ENCODE measurements around the gene KRT7. TPM values are rescaled to one million over a fixed set of nuclear protein-coding genes. Genes with fewer than 3 reads are reported as not detected.

Gene KRT7
- total and polyA plus RNA-seq, 9 of the 15 experiments (the other 6 are each of a cell fraction or from before 2014, with no cell fraction given) = 1.4 TPM; not detected in 8

DNA sequence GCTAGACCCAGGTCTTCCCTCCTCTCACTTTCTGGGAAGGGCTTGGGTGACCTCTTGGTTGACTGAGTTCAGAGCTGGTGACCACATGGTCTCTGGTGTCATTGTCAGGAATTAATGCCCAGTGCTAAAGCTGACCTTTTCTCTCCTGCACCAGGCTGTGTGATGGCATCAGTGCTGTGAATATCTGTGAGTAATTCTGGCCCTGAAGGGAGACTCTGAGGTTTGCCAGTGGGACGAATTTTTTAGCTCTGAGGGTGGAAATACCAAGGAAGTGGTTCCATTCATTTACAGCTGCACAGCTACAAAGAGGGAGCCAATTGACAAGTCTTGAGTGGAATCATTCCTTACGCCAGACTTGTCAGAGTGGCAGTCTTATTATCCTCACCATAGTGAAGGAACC lies 35.2 kb downstream of the KRT7 start:
- BruUV-seq (replicated peaks) = no TSS peak
- H3K27ac ChIP-seq (ENCODE audit: extremely low read depth, low read depth, low read length) = no peak overlapping the region
- in situ Hi-C loops (cut with MboI) = no loop called here
- intact Hi-C loops (cut with micrococcal nuclease) = no loop called here
- no peak overlapping the region for H3K9ac ChIP-seq (ENCODE audit: insufficient read depth in 1 of 2, low read depth in 2 of 2, low read length in 2 of 2)
- H3K4me1 ChIP-seq (replicated peaks in 1 of 2; ENCODE audit: control insufficient read depth in 2 of 2, insufficient read depth in 2 of 2, low read length in 2 of 2) = no peaks in the 10 kb centered on the region
- TF ChIP-seq RFX7 (CRISPR knock-in tag; IDR thresholded peaks at IDR 0.05) (no peak), HDAC1 (IDR thresholded peaks at IDR 0.05) (no peak), RBM22 (IDR thresholded peaks at IDR 0.05; ENCODE audit: low read depth, low read length, poor library complexity, severe bottlenecking) (no peak), MAFF (IDR thresholded peaks at IDR 0.05; ENCODE audit: low read length) (no peak), POLR2AphosphoS5 (IDR thresholded peaks at IDR 0.05; ENCODE audit: control insufficient read depth, insufficient read depth, low read depth, low read length) (no peak), ZNF76 (CRISPR knock-in tag; IDR thresholded peaks at IDR 0.05; ENCODE audit: borderline replicate concordance) (no peak), ZNF780A (CRISPR knock-in tag; IDR thresholded peaks at IDR 0.05) (no peak), MTF1 (CRISPR knock-in tag; IDR thresholded peaks at IDR 0.05; ENCODE audit: borderline replicate concordance) (no peak), ZNF133 (CRISPR knock-in tag; IDR thresholded peaks at IDR 0.05) (no peak), MTA1 (IDR thresholded peaks at IDR 0.05; ENCODE audit: borderline replicate concordance) (no peak), SRSF7 (optimal IDR thresholded peaks at IDR 0.05; ENCODE audit: low read depth, low read length) (no peak), CREB1 (IDR thresholded peaks at IDR 0.05) (no peak), CREB1 (CRISPR knock-in tag; IDR thresholded peaks at IDR 0.05) (no peak), CEBPG (CRISPR knock-in tag; IDR thresholded peaks at IDR 0.05) (no peak), CEBPG (tag; conservative IDR thresholded peaks at IDR 0.05 in 1 of 2, IDR thresholded peaks at IDR 0.05 in 1 of 2) (no peak), NRF1 (conservative IDR thresholded peaks at IDR 0.05 in 1 of 2, IDR thresholded peaks at IDR 0.05 in 1 of 2) (no peak)
- TF ChIP-seq, protein P1, sequence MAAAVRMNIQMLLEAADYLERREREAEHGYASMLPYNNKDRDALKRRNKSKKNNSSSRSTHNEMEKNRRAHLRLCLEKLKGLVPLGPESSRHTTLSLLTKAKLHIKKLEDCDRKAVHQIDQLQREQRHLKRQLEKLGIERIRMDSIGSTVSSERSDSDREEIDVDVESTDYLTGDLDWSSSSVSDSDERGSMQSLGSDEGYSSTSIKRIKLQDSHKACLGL (CRISPR knock-in tag; IDR thresholded peaks at IDR 0.05; ENCODE audit: borderline replicate concordance, poor library complexity, severe bottlenecking) = no peak
- TF ChIP-seq, protein P2, sequence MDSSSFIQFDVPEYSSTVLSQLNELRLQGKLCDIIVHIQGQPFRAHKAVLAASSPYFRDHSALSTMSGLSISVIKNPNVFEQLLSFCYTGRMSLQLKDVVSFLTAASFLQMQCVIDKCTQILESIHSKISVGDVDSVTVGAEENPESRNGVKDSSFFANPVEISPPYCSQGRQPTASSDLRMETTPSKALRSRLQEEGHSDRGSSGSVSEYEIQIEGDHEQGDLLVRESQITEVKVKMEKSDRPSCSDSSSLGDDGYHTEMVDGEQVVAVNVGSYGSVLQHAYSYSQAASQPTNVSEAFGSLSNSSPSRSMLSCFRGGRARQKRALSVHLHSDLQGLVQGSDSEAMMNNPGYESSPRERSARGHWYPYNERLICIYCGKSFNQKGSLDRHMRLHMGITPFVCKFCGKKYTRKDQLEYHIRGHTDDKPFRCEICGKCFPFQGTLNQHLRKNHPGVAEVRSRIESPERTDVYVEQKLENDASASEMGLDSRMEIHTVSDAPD (CRISPR knock-in tag; IDR thresholded peaks at IDR 0.05) = no peak
- TF ChIP-seq, protein P3, sequence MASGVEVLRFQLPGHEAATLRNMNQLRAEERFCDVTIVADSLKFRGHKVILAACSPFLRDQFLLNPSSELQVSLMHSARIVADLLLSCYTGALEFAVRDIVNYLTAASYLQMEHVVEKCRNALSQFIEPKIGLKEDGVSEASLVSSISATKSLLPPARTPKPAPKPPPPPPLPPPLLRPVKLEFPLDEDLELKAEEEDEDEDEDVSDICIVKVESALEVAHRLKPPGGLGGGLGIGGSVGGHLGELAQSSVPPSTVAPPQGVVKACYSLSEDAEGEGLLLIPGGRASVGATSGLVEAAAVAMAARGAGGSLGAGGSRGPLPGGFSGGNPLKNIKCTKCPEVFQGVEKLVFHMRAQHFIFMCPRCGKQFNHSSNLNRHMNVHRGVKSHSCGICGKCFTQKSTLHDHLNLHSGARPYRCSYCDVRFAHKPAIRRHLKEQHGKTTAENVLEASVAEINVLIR (CRISPR knock-in tag; IDR thresholded peaks at IDR 0.05) = no peak
- no peak for DNase-seq (ENCODE audit: extremely low read depth in 1 of 4, low spot score in 3 of 4)
- ChIA-PET CTCF (ENCODE audit: low intra/inter-chr PET ratio) (no interaction called here), POLR2A (interaction anchor here (0.6 kb wide), 1 partner anchor 1344 kb away, joined by 3 read pairs; no protein-coding TSS in a partner anchor)
- H3K27me3 ChIP-seq (ENCODE audit: control insufficient read depth in 2 of 2, insufficient read depth in 2 of 2, low read length in 2 of 2) = peaks cover 0 to 21% of the 10 kb centered on the region in 2 experiments; a peak in 2 of 5 replicates
- H3K9me1 ChIP-seq (ENCODE audit: control insufficient read depth, insufficient read depth, low read length) = no peaks in the 10 kb centered on the region
- H2AFZ ChIP-seq (ENCODE audit: low read depth, low read length) = no peak overlapping the region
- no peak overlapping the region for H3K4me2 ChIP-seq (ENCODE audit: insufficient read depth, low read length)
- no peaks in the 10 kb centered on the region for H3K36me3 ChIP-seq (ENCODE audit: control insufficient read depth, insufficient read depth, low read length)
- FAIRE-seq = no peak
- 0% methylated on average over 2 of the region's 2 CpGs for WGBS (ENCODE audit: insufficient coverage, low coverage, missing lambda C conversion rate)
- no peak overlapping the region for H3K4me3 ChIP-seq
- ATAC-seq = no peak
- no peaks in the 10 kb centered on the region for H3K9me3 ChIP-seq (replicated peaks; ENCODE audit: control insufficient read depth, insufficient read depth, low read depth, low read length)
- H4K20me1 ChIP-seq (replicated peaks; ENCODE audit: control insufficient read depth, insufficient read depth, low read length) = no peaks in the 10 kb centered on the region
- H3K79me2 ChIP-seq (ENCODE audit: control insufficient read depth, insufficient read depth, low read length) = no peaks in the 10 kb centered on the region

Measured in K562 (cell line).